SH-SY5Y (cell line): ENCODE results near the gene BORCS8.

Experiments
- GATA2 ChIP-seq: IDR thresholded peaks from 2 replicates; pipeline ENCODE4 v1.6.1; 2011; ENCODE audit warnings: mild to moderate bottlenecking, low read depth, low read length
- GATA3 ChIP-seq: IDR thresholded peaks from 2 replicates; pipeline ENCODE4 v1.6.1; 2011; ENCODE audit warnings: low read depth, mild to moderate bottlenecking, low read length, moderate library complexity

DNA sequence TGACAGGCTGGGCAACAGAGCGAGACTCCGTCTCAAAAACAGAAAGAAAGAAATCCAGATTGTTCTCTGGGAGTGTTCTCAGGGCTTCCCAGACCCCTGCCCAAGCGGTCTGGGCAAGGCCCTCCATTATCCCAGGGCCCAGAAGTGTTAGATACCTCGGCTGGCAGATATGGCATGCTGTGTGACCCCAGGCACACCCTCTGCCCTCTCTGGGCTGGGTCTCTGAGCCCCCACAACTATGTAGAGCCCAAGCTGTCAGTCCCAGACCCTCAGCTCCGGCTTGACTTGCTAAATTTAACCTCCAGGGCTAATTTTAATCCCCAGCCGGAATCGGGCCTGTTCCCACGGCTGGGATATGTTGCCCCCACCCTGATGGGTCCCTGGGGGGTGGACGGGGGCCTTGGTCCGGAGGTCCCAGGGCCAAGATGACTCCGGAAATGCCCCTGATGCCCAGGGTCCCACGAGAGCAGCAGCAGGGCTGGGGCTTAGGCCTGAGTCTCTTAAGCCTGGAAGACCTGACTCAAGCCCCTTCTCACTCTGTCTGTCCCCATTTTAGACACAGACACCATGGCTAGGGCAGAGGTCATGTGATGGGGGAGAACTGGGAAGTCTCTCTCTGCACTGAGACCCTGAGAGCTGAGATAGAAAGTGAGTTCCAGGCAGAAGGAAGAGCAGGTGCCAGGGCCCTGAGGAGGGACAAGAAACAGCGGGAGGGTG lies 39.1 kb downstream of the BORCS8 start:
- TF ChIP-seq GATA2 (no peak), GATA3 (no peak)
